Loucy (cell line): ENCODE results near the gene SULT1A3.

Experiments used
- EZH2phosphoT487 ChIP-seq: fragments of 200-600 bp; IDR thresholded peaks from 2 replicates; pipeline ENCODE4 v1.6.1; 2018; ENCODE audit warnings: antibody characterized with exemption, mild to moderate bottlenecking, moderate library complexity, borderline replicate concordance
- TF ChIP-seq, protein P1 (sequence below): fragments of 200-600 bp; sonication (generic); conservative IDR thresholded peaks from 2 replicates; pipeline ENCODE4 v1.5.1; 2014; ENCODE audit warnings: mild to moderate bottlenecking, antibody characterized with exemption, low read length

DNA sequence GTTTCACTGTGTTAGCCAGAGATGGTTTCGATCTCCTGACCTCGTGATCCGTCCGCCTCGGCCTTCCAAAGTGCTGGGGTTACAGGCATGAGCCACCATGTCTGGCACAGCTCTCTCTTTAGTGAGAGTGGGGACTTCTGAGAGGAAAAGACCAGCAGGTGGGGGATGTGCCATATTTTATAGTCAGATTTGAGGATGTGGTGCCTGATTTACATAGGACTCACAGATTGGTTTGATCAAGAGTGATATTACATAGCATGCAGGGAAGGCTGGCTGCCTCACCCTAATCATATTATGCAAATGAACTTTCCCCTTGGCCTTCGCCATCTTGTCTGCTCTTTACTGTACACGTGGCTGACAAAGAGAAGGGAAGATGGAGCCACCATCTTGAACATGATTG is 48.0 kb upstream of the SULT1A3 start:
- TF ChIP-seq, protein P1, sequence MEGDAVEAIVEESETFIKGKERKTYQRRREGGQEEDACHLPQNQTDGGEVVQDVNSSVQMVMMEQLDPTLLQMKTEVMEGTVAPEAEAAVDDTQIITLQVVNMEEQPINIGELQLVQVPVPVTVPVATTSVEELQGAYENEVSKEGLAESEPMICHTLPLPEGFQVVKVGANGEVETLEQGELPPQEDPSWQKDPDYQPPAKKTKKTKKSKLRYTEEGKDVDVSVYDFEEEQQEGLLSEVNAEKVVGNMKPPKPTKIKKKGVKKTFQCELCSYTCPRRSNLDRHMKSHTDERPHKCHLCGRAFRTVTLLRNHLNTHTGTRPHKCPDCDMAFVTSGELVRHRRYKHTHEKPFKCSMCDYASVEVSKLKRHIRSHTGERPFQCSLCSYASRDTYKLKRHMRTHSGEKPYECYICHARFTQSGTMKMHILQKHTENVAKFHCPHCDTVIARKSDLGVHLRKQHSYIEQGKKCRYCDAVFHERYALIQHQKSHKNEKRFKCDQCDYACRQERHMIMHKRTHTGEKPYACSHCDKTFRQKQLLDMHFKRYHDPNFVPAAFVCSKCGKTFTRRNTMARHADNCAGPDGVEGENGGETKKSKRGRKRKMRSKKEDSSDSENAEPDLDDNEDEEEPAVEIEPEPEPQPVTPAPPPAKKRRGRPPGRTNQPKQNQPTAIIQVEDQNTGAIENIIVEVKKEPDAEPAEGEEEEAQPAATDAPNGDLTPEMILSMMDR, result no peak
- no peak for TF ChIP-seq EZH2phosphoT487
